Activated naive CD4-positive, alpha-beta T cell treated with anti-CD3 and anti-CD28 coated beads, Interleukin-2, amount 50 U/mL, for 16 hours (primary cell): ENCODE measurements around the gene GRWD1.

ENCODE experiments used
- DNase-seq: peaks from one replicate; pipeline ENCODE4 v3.0.0-alpha.2; 2020

The GRWD1 gene

DNA sequence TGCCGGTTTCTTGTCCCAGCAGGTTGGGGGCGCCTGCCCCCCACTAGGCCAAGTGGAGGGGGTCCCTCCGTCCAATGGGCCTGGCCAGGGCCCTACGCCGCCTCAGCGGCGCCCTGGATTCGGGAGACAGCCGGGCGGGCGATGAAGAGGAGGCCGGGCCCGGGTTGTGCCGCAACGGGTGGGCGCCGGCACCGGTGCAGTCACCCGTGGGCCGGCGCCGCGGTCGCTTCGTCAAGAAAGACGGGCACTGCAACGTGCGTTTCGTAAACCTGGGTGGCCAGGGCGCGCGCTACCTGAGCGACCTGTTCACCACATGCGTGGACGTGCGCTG lies 15.8 kb downstream of the GRWD1 start:
- DNase-seq = no peak

DNA sequence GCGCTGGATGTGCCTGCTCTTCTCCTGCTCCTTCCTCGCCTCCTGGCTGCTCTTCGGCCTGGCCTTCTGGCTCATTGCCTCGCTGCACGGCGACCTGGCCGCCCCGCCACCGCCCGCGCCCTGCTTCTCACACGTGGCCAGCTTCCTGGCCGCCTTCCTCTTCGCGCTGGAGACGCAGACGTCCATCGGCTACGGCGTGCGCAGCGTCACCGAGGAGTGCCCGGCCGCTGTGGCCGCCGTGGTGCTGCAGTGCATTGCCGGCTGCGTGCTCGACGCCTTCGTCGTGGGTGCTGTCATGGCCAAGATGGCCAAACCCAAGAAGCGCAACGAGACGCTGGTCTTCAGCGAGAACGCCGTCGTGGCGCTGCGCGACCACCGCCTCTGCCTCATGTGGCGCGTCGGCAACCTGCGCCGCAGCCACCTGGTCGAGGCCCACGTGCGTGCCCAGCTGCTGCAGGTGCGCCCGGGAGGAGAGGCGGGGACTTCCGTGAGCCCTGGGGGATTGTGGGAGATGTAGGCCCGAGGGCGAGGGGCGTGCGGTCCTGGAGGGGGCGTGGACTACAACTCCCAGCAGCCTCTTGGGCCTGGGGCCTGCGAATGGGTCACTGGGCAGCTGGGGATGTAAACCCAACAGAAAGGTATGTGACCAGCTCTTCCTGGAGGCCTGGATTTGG lies 16.3 kb downstream of the GRWD1 start:
- no peak for DNase-seq

GRCh38 chr19:48465215-48465614 lies 19.4 kb downstream of the GRWD1 start:
- no peak for DNase-seq

DNA sequence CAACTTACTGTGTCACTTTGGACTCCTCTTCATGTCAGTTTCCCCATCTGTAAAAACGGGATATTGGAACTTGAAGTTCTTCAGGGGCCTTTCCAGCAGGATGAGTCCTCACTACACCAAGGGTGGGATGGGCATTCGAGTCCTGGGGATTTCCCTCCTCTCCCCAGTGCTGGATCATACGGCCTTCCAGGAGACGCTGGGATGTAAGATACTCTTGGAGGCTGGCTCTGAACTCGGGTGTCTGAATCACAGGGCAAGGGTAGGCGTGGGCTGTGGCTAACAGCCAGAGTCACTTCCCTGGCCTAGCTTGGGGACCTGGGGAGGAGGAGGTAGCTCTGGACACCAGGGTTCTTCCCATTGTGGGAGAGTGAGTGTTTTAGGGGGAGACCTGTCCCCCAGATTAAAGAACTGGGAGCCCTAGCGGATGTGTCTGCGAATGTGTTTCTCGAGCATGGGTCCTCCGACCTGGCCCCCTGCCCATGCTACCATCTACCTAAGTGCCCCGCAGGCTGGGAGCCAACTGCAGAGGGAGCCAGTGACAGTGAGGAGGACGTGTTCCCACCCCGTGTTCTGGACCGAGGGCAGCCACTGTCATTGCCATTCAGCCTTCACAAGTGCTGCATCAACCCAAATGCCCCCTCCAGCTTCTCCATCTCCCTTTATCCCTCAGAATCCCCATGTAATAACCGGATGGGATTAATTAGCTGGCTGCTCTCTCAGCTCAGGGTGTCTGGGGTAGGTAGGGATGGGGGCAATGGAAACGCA lies 21.0 kb downstream of the GRWD1 start:
- DNase-seq = no peak

GRCh38 chr19:48468772-48469288 lies 23.0 kb downstream of the GRWD1 start:
- peak; percentile 99 for DNase-seq

DNA sequence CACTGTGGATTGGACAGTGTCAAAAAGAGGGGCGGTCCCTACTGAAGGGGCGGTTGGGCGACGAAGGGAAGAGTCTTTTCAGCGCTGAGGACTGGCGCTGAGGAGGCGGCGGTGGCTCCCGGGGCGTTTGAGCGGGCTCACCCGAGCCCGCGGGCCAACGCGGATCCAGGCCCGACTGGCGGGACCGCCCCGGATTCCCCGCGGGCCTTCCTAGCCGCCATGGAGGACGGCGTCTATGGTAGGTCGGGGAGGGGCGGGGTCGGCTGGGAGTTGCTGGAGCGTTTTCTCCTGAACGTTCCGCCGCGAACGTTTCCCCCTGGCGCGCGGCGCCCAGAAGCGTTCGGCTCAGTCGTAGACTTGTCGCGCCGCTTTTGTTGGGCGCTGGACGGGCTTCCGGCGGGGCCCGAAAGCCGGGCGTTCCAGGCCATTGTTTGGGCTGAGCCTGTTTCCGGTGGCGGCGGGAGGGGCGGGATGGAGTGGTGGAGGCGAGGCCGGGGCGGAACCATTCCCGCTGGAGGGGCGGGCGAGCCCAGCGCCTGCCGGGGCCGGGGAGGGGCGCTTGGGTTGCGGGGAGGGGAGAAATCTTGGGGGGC lies 23.6 kb downstream of the GRWD1 start, which contains the start of gene CYTH2:
CYTH2 (plus strand) TSS at position 81 of the 593 bp plus-strand sequence; CDS start at position 220, 139 bp downstream.
- DNase-seq = peak; percentile 69

- no peak for DNase-seq
These were observed 24.3 kb downstream of the GRWD1 start for GRCh38 chr19:48469934-48470680.

- no peak for DNase-seq
These were observed 25.1 kb downstream of the GRWD1 start for GRCh38 chr19:48470856-48471255.

GRCh38 chr19:48471836-48472235 lies 26.1 kb downstream of the GRWD1 start:
- no peak for DNase-seq

DNA sequence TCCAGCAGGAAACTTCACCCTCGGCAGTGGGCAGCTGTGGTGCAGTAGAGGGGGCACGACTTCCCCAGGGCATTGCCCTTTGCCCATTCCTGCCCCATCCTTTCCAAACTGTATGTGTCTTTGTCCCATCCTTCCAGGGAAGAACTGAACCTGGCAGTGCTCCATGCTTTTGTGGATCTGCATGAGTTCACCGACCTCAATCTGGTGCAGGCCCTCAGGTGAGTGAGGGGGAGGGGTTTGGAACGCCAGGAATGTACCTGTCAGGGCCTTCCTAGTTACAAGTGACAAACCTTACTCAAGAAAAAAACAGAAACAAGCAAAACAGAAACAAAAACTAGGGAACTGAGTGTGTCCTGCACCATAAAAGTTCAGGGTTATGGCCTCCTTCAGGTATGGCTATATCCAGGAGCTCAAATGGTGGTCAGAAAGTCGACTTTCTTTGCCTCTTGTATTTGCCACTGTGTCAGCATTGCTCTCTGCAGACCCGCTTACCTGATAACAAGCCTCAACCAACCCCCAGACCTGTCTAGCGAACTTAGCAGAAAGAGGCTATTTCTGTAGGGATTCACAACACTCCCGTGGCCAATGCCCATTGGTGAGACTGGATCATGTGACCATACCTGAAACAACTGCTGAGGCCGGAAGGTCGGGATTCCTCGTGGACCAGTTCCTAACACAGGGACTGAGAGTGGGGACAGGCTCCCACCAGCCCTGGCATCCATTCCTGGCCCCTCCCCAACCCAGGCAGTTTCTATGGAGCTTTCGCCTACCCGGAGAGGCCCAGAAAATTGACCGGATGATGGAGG lies 27.6 kb downstream of the GRWD1 start:
- no peak for DNase-seq

DNA sequence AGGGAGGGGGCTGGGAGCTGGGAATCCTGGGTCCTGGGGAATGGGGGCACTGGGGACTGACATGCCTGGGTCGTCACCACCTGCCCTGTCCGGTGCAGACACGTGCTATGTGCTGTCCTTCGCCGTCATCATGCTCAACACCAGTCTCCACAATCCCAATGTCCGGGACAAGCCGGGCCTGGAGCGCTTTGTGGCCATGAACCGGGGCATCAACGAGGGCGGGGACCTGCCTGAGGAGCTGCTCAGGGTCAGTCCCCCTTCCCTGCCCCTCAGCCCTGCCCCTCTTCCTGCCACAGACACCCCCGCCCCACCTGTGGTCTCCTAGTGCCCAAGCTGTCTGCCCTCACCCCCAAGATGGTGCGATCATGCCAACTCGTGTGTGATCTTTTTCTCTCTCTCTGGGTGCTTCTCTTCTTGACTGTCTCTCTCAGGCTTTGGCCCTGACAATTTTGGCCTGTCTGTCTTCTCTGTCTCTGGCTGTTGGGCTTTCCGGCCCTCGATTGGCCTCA lies 28.4 kb downstream of the GRWD1 start:
- no peak for DNase-seq

DNA sequence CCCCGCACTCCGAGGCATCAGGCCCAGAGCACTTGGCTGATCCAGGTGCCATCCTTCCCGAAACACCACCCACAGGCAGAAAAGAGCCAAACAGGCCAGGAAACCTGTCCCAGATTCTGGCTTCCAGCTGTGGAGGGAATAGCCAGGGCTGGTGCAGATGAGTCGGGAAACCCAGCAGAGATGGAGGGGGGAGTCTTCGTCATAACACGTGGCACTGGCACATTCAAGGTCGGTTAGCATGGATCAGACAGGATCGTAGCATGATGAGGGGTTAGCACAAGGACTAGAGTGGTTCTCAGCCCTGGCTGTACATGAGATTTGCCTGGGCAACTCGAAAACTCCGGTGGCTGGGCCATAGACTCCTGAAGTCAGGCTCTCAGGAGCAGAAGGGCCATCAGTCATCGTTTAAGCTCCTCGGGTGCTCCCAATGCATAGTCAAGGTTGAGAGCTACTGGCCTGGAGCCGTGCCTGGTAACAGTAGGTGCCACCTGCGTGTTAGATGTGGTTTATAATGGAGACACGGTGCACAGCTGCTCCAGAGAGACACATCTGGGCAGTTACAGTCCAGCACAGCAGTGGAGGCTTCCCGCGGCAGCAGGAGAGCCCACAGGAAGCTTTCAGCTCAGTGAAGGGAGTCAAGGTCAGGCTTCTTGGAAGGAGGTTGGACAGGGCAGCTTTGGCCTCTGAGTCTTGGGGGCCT lies 29.7 kb downstream of the GRWD1 start:
- no peak for DNase-seq

GRCh38 chr19:48476176-48476575 lies 30.4 kb downstream of the GRWD1 start:
- DNase-seq = no peak

DNA sequence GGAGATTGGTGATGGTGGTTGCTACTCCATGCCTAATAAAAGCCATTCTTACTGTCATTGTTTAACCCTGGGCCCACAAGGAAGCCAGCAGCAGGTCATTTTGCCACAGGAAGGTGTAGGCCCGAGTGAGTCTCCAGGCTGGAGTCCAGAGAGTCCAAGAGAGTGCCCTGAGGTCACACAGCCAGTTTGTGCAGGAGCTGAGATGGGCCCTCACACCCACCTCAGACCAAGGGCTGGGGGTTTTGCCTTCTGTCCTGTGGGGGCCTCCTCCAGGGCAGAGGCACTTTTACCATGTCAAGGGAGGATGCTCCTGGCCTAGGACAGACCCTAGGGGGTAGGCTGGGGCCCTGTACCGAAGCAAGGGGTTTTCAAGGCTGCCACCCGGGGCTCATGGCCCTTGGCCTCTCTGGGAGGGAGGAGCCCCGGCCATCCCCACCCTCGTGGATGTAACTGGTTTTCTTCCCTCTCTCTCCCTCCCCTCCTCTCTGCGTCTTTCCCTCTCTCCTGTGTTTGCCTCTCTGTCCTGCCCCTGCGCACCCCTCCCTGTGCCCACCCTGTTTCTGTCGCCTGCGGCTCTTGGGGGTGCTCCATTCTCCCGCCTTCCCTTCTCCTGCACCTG lies 31.4 kb downstream of the GRWD1 start:
- no peak for DNase-seq

DNA sequence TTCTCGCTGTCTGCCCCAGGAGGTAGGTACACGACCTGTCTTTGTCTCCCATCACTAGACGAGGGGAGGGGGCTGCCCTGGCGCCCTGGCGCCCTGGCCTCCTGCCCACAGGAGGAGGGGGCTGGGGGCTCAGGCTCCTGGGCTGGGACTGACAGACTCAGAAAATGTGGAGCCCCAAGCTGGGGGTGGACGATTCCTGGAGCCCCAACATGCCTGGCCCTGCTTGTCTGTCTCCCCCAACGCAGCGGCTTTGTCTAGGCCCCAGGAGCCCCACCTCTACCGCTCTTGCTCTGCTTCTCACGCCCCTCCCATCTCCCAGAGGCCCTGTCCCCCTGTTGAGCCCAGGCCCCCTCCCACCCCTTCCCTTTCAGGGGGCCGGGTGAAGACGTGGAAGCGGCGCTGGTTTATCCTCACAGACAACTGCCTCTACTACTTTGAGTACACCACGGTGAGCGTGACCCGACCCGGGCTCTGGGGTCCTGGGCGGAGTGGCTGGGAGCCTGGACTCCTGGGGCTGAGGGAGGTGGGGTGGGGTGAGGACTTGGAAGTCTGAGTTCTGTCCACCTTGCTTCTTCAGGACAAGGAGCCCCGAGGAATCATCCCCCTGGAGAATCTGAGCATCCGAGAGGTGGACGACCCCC lies 32.0 kb downstream of the GRWD1 start:
- no peak for DNase-seq

- DNase-seq = no peak
These were observed 32.8 kb downstream of the GRWD1 start for GRCh38 chr19:48478339-48479256.

DNA sequence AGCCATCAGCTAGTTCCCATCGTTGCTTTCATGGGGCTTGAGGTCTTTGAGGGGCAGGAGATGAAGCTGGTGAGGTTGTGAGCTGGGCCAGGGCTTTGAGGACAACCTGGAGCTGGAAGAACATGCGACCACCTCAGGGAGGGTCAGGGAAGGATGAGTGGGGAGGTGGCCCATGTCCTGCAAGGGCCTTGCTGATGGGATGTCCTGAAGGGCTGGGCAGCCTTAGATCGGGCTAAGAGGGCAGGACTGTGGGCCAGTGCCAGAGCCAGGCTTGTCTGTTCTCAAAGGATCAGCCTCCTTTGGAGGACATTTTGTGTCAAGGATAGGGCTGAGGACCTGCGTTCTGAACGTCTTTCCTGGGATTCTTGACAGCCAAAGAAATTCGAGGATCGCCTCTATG lies 33.9 kb downstream of the GRWD1 start:
- no peak for DNase-seq

DNA sequence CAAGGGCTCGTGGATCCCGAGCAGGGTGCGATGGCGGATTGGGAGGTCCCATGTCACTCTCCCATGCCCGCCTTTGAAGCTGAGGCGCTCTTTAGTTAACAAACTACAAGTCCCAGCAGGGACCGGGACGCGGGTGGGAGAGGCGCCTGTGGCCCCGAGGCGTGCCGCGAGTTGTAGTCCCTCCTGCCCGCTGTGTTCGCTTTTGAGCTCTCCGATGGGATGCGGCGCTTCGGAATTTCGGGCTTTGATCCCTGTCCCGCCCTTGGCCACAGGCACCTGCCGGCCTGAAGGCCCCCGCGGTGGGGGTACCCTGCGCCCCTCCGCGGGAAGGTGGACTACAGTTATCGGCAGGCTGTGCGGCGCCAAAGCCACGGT lies 34.4 kb downstream of the GRWD1 start:
- DNase-seq = peak; percentile 57
